NCI-H1930 (cell line): ENCODE results near the gene ALDH2.
"Not testable (repeated sequence)": the region's sequence is repeated elsewhere in the genome, so short reads cannot be mapped to it uniquely, and the experiment has no call there.

Source experiments
- DNase-seq, 2 experiments: peaks; one replicate each; lab custom pipeline; 2025; lab: John Stamatoyannopoulos, UW

Gene ALDH2

GRCh38 chr12:111826316-111826715, 59.6 kb downstream of the ALDH2 start:
- no peak for DNase-seq

DNA sequence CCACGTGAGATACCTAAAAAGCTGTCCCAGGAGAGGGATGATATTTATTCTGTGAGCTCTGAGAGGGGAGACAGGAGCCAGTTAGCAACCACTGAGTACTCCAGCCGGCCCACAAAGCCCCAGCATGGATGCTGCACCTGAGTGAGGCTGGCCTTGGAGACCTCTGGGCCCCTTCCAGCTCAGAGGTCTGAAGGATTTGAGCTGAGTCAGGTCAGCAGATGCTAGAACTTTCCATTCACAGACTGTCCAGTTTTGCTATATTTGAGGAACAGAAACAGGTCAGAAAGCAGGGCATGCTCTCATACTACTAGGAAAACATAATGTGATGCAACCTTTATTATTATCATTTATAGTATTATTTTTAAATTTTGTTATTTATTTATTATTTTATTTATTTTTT, 60.3 kb downstream of the ALDH2 start:
- DNase-seq, result no peak

DNA sequence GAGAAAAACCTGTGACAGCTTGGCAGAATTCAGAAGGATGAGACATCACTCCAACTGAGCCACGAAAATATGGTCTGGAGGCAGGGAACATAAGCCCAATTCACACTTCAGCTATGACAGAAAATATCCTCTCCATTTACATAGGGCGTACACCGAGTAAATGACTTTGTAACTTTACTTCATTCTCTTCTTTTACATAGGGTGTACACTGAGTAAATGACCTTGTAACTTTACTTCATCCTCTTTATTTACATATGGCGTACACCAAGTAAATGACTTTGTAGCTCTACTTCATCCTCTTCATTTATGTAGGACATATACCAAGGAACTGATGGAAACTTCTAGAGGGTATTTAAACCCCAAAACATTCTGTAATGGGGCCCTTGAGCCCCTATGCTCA, 61.2 kb downstream of the ALDH2 start:
- DNase-seq, result no peak

DNA sequence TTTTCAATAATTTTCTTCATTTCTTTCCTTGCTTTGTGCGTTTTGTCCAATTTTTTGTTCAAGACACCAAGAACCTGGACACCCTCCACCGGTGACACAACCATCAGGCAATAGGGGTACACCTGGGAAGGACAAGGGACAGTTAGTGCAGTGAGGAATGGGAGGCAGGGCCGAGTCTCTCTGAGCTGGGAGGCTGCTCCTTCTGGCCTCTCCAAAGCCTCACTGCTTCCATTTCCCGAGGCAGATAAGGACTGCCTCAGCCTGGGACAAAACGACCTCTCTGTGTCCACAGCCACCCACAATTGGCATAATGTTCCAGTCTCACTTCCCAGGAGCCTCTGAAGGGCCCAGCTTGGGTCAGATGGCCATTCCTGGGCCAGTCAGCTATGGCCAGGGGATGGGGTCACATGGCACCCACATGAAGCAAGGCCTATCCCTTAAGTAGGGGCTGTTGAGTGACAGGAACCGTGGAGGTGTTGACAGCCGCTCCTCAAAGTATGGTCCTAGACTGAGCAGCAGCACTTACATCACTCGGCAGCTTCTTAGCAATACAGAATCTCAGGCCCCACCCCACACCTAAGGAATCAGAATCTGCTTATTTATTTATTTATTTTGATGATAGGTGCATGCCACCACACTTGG, 61.7 kb downstream of the ALDH2 start:
- no peak for DNase-seq

DNA sequence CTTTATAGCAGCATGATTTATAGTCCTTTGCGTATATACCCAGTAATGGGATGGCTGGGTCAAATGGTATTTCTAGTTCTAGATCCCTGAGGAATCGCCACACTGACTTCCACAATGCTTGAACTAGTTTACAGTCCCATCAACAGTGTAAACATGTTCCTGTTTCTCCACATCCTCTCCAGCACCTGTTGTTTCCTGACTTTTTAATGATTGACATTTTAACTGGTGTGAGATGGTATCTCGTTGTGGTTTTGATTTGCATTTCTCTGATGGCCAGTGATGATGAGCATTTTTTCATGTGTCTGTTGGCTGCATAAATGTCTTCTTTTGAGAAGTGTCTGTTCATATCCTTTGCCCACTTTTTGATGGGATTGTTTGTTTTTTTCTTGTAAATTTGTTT, 62.9 kb downstream of the ALDH2 start:
- not testable (repeated sequence) for DNase-seq

DNA sequence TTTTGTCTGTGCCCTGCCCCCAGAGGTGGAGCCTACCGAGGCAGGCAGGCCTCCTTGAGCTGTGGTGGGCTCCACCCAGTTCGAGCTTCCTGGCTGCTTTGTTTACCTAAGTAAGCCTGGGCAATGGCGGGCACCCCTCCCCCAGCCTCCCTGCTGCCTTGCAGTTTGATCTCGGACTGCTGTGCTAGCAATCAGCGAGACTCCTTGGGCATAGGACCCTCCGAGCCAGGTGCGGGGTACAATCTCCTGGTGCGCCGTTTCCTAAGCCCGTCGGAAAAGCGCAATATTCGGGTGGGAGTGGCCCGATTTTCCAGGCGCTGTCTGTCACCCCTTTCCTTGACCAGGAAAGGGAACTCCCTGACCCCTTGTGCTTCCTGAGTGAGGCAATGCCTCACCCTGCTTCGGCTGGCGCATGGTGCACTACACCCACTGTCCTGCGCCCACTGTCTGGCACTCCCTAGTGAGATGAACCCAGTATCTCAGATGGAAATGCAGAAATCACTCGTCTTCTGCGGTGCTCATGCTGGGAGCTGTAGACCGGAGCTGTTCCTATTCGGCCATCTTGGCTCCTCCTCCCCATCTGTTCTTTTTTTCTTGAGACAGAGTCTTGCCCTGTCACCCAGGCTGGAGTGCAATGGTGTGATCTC, 68.1 kb downstream of the ALDH2 start:
- DNase-seq, result not testable (repeated sequence)

DNA sequence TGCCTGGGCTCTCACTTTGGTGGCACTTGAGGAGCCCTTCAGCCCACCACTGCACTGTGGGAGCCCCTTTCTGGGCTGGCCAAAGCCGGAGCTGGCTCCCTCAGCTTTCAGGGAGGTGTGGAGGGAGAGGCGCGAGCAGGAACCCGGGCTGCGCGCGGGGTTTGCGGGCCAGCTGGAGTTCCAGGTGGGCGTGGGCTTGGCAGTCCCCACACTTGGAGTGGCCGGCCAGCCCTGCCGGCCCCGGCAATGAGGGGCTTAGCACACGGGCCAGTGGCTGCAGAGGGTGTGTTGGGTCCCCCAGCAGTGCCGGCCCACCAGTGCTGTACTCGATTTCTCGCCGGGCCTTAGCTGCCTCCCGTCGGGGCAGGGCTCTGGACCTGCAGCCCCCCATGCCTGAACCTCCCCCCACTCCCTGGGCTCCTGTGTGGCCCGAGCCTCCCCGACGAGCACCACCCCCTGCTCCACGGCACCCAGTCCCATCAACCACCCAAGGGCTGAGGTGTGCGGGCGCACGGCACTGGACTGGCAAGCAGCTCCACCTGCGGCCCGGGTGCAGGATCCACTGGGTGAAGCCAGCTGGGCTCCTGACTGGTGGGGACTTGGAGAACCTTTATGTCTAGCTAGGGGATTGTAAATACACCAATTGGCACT, 68.9 kb downstream of the ALDH2 start:
- DNase-seq, result not testable (repeated sequence)

DNA sequence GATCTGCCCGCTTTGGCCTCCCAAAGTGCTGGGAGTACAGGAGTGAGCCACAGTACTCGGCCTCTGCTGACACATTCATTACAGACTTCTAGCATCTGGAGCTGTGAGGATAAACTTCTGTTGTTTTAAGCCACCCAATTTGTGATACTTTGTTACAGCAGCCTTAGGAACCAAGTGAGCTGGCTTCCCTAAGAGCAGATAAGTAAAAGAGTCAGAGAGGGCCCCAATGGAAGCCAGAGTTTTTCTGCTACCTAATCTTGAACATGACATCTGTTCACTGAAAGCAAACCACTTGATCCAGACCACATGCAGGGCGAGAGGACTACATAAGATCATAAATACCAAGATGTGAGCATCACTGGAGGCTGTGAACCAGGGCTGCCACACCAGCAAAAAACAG, 71.6 kb downstream of the ALDH2 start:
- DNase-seq, result no peak

- no peak for DNase-seq
Measured at GRCh38 chr12:111840807-111841206, 74.1 kb downstream of the ALDH2 start.

DNA sequence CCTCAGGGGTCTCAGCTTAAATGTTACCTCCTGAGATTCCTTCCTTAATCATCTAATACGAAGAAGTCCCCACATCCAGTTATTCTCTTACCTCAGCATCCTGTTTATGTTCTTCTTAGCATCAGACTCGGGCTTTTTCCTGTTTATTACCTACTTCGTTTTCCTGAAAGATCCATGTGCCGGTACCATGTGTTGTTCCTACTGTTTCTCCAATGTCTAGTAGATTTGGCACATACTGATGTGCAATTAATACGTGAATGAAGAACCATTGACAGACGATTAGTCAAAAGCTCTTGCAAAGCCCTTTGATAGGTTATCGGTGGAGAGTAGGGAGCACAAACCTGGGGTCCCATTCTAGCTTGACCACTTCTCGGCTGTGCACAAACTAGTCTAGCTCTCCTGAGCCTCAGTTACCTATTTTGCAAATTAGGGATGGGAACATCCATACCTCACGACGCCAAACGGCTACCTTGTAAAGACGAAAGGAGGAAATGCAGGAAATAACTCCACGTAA, 74.6 kb downstream of the ALDH2 start:
- DNase-seq, result no peak

DNA sequence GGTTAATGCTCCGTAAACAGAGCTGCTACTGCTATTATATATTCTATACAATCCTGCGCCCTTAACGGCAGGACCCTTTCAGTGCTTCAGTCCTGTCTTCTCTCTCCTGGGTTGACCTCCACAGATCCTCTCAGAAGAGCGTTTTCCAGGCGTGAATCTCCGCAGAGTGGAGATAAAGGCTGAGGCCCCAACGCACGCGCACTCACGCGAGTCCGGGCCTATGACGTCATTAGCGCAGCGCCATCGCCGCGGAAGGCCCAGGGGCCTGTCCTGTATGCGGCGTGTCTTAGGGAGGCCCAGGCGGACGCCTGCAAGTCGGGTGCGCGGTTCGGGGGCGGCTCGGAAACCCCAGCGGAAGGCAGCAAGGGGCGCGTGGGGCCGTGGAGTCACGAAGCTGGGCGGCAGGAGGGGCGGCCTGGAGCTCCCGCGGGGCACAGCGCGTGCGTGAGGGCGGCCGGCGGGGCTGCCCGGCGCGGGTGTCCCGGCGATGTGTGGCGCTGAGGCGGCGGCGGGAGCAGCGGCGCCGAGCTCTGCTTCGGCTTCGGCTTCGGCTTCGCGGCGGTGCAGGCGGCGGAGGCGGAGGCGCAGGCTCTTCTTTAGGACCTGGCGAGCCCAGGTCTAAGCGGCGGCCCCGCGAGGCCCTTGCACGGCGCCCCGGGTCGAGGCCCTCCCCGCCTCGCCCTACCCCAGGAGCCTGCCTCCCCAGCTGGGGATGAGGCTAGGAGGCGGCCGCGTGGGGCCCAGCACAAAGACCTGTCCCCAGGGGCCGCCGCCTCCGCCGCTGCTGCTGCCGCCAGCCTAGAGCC, 75.2 kb downstream of the ALDH2 start, which contains the start of gene MAPKAPK5:
MAPKAPK5 (plus strand) TSS at position 479 of the 806 bp plus-strand sequence. CDS start 506 bp downstream, outside the sequence.
- peak; percentile 88 to 95 for DNase-seq

DNA sequence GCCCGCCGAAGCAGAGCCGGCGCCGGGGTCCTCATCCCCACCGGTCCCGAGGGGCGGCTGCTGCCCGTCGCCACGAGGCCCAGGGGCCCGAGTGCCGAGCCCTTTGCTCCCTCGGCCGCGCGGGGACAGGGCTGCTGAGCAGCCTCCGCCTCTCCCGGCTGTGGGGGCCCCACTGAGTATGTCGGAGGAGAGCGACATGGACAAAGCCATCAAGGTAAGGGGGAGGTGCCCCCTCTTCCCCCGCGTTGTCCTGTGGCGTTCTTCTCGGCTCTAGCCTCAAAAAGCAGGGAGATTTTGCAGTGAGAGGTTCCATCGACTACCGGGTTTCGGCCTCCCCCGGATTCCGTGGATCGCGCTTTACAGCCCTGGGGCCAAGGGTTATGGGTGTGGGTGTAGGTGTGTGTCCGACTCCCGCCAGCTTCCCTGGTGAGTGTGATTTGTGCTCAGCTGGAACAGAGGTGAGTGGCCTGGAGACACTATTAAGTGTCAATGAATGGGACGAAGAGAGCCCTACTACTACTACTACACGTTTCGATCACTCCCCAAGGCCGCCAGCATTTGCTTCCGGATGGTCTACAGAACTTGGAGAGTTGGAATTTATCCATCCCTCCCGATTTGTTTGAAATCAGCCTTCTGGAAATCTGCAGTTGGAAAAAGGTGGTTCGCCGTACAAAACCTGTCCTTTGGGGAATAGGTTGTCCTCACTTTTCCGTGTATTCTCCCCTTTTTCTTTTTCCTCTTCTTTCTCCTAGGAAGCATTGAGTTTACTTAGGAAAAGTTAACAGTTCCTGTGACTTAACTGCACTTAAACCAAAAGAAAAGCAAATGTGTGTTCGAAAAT, 76.0 kb downstream of the ALDH2 start:
- DNase-seq, result no peak

DNA sequence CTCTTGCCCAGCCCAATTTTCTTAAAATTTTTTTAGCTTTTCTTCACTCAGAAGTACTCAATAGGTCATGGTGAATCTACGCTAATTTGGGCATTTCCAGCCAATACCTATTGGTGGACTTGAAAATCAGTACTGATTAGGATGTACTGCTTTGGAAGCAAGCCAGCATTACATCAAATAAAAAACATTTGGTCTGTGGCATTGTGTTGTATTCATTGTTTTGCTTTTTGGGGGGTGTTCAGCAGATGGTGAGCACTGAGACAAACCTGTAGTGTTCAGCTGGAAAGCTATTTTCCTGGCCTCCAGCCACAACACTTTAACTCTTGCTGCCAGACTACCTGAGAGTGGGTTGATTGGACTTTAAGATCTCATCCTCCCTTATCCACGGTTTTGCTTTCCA, 79.3 kb downstream of the ALDH2 start:
- DNase-seq, result no peak

GRCh38 chr12:111850526-111850925, 83.8 kb downstream of the ALDH2 start:
- no peak for DNase-seq

DNA sequence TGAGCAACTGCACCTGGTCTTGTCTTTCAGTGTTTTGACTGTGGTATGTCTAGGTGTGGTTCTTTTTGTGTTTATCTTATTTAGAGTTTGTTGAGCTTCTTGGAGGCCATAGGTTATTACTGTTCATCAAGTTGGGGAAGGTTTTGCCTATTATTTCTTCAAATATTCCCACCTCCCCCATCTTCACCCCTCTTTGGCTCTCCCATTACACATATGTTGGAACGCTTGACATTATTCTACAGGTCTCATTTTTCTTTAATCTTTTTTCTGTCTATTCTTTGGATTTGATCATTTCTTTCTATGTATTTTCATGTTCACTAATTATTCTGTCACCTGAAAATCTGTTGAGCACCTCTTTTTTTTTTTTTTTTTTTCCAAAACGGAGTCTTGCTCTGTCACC, 91.5 kb downstream of the ALDH2 start:
- no peak for DNase-seq

DNA sequence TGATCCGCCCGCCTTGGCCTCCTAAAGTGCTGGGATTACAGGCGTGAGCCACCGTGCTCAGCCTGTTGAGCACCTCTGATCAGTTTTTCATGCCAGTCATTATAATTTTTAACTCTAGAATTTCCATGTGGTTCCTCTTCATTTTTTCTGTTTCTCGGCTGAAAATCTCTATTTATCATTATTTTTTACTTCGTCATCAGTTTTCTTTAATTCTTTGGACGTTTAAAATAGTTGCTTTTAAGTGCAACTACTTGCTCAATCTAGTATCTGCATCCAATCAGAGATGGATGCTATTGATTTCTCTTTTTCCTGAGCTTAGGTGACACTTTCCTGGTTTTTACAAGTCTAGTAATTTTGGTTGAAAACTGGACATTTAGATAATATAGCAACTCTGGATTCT, 92.0 kb downstream of the ALDH2 start:
- DNase-seq, result no peak

DNA sequence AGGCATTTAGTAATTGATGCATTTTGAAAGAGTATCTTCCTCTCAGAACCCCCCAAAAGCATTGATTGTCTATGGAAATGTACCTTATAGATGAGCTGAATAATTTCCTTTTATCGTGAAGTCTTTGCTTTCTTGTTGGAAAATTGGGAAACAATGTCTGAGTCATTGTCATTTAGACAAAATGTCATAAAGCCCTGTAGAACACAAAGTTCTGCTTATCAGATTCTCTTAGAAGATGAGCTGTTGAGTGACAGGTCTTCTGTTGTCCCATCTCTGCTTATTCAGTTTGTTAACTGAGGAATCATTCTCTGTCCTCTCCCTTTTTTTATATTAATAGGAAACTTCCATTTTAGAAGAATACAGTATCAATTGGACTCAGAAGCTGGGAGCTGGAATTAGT, 98.2 kb downstream of the ALDH2 start:
- no peak for DNase-seq
